PC-9 (cell line): ENCODE measurements around the gene PCLO. TPM values are rescaled to one million over a fixed set of nuclear protein-coding genes. Genes with fewer than 3 reads are reported as not detected.

Experiments used
- BruUV-seq: library from RNA; stranded (reverse); fragments of 400-500 nt; replicated peaks from 2 replicates; lab custom pipeline; 2021; lab: Mats Ljungman, UMichigan
- CTCF ChIA-PET: fragments of 300-600 bp; sonication (Branson Sonifier 250); formaldehyde crosslinking; loops from one replicate; lab custom pipeline; 2022; ENCODE audit warnings: antibody characterized with exemption; lab: Charles Lee
- POLR2A ChIA-PET: fragments of 300-600 bp; sonication (Branson Sonifier 250); formaldehyde crosslinking; loops from one replicate; lab custom pipeline; 2022; ENCODE audit warnings: antibody characterized with exemption; ENCODE audit not compliant: unreplicated experiment; lab: Charles Lee
- DNase-seq, 2 experiments: peaks; one replicate each; pipeline versions ENCODE4 v3.0.0 to v3.0.0-alpha.2; 2015 to 2022; ENCODE audit warnings: mixed read lengths in 1 of 2
- H2AFZ ChIP-seq: fragments of 200-600 bp; sonication (generic); 2 replicates; pipeline ENCODE4 v1.8.1; 2017; ENCODE audit warnings: antibody characterized with exemption
- H3F3A ChIP-seq: fragments of 200-600 bp; sonication (generic); 2 replicates; pipeline ENCODE4 v1.8.1; 2017; ENCODE audit warnings: antibody characterized with exemption, mild to moderate bottlenecking, low read depth; ENCODE audit not compliant: insufficient read depth
- H3K27ac ChIP-seq: fragments of 200-600 bp; sonication (generic); 2 replicates; pipeline ENCODE4 v1.6.1; 2016; ENCODE audit warnings: mixed run types
- H3K27me3 ChIP-seq: fragments of 200-600 bp; sonication (generic); 2 replicates; pipeline ENCODE4 v1.6.1; 2016; ENCODE audit warnings: low read depth, mixed run types; ENCODE audit not compliant: insufficient read depth
- H3K36me3 ChIP-seq: fragments of 200-600 bp; sonication (generic); 2 replicates; pipeline ENCODE4 v1.6.1; 2016; ENCODE audit warnings: low read depth, mixed run types
- H3K4me1 ChIP-seq: fragments of 200-600 bp; sonication (generic); replicated peaks from 2 replicates; pipeline ENCODE4 v1.6.1; 2016; ENCODE audit warnings: mixed run types; ENCODE audit not compliant: insufficient read depth
- H3K4me2 ChIP-seq: fragments of 200-600 bp; sonication (generic); 2 replicates; pipeline ENCODE4 v1.6.1; 2017; ENCODE audit warnings: mixed run types
- H3K4me3 ChIP-seq: fragments of 200-600 bp; sonication (generic); 2 replicates; pipeline ENCODE4 v1.6.1; 2016; ENCODE audit warnings: mixed run types
- H3K79me2 ChIP-seq: fragments of 200-600 bp; sonication (generic); 2 replicates; pipeline ENCODE4 v1.6.1; 2017; ENCODE audit warnings: low read depth, mixed run types
- H3K9me2 ChIP-seq: fragments of 200-600 bp; sonication (generic); 2 replicates; pipeline ENCODE4 v1.8.1; 2017; ENCODE audit warnings: mild to moderate bottlenecking; ENCODE audit not compliant: insufficient read depth
- H3K9me3 ChIP-seq: fragments of 200-600 bp; sonication (generic); 2 replicates; pipeline ENCODE4 v1.8.1; 2016; ENCODE audit warnings: low read depth; ENCODE audit not compliant: insufficient read depth
- H4K20me1 ChIP-seq: fragments of 200-600 bp; sonication (generic); 2 replicates; pipeline ENCODE4 v1.8.1; 2017; ENCODE audit not compliant: insufficient read depth
- CTCF ChIP-seq: fragments of 200-600 bp; sonication (generic); conservative IDR thresholded peaks from 2 replicates; pipeline ENCODE4 v1.6.1; 2017; ENCODE audit warnings: mixed run types, antibody characterized with exemption, mild to moderate bottlenecking, moderate library complexity
- EZH2 ChIP-seq: fragments of 200-600 bp; sonication (generic); IDR thresholded peaks from 2 replicates; pipeline ENCODE4 v1.8.0; 2017; ENCODE audit warnings: antibody characterized with exemption, low read depth
- intact Hi-C: fragments of 100-400 bp; cut with micrococcal nuclease; formaldehyde crosslinking; loops from one replicate; pipeline ENCODE4 v1.10.0; 2022; ENCODE audit not compliant: unreplicated experiment
- total RNA-seq: library from RNA; stranded (reverse); gene quantifications from 2 replicates; pipeline ENCODE4 v1.2.3, GENCODE V29; 2021

The PCLO gene
- total RNA-seq, 1 experiment from 2014 or later = 4.0 TPM

- no peak overlapping the region for H3K27ac ChIP-seq
- H3K4me1 ChIP-seq = no peaks in the 10 kb centered on the region
- no peak overlapping the region for H2AFZ ChIP-seq
- ChIA-PET CTCF (no interaction called here), POLR2A (no interaction called here)
- intact Hi-C loops = no loop called here
- H3K9me2 ChIP-seq = peaks cover 4% of the 10 kb centered on the region; the same call in 1 of the 2 replicates
- H4K20me1 ChIP-seq = no peaks in the 10 kb centered on the region
- no TSS peak for BruUV-seq
- H3K4me3 ChIP-seq = no peak overlapping the region
- no peaks in the 10 kb centered on the region for H3K79me2 ChIP-seq
- H3F3A ChIP-seq = no peaks in the 10 kb centered on the region
- H3K27me3 ChIP-seq = no peaks in the 10 kb centered on the region
- no peak overlapping the region for H3K4me2 ChIP-seq
- TF ChIP-seq EZH2 (no peak), CTCF (no peak)
- H3K9me3 ChIP-seq = no peaks in the 10 kb centered on the region; the same call in 1 of the 2 replicates
- DNase-seq = no peak
- no peaks in the 10 kb centered on the region for H3K36me3 ChIP-seq
Measured at GRCh38 chr7:82932516-82932915, 230.2 kb downstream of the PCLO start.

DNA sequence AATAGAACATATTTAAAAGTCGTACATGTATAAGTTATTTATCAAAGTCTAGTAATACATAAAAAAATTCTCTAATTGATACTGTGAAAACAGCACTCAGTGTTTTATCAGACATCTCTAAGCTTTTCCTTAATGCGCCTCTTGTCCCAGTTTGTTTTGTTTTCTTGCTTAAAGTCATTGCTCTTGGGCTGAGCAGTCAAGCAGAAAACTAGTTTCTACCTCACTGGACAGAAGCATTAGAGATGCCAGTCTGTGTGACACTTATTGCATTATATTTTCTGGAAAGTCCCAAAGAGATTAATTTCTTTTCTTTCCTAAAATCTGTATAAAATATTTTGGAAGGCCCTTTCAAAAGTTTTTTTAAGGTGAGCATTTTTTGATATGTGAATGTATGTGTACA, 236.2 kb downstream of the PCLO start:
- TF ChIP-seq EZH2 (no peak), CTCF (no peak)
- ChIA-PET POLR2A (no interaction called here), CTCF (no interaction called here)
- BruUV-seq = no TSS peak
- no peak for DNase-seq
- H3K9me3 ChIP-seq = no peaks in the 10 kb centered on the region
- no peak overlapping the region for H2AFZ ChIP-seq
- H3K9me2 ChIP-seq = no peaks in the 10 kb centered on the region
- H4K20me1 ChIP-seq = no peaks in the 10 kb centered on the region
- H3K4me2 ChIP-seq = no peak overlapping the region
- H3K36me3 ChIP-seq = no peaks in the 10 kb centered on the region
- H3F3A ChIP-seq = no peaks in the 10 kb centered on the region
- H3K27ac ChIP-seq = no peak overlapping the region
- no peak overlapping the region for H3K4me3 ChIP-seq
- intact Hi-C loops = no loop called here
- no peaks in the 10 kb centered on the region for H3K27me3 ChIP-seq
- no peaks in the 10 kb centered on the region for H3K4me1 ChIP-seq
- no peaks in the 10 kb centered on the region for H3K79me2 ChIP-seq

DNA sequence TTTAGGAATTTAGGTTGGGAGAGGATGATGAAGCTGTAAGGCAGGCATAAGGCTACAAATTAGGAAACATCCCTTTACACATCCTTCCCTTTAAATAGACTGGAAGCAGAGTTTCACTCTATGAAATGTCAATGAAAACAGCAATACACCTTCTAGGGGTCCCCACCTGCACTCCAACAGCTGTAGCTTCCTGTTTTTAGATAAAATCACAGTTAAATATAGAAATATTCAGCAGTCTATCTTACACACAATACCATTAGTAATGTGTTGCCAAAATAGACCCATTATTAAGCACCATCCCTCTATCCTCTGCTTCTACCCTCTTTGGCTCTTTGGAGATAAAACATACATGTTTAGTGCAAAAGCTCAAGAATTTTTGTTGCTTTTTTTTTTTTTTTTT, 237.4 kb downstream of the PCLO start:
- no peak for DNase-seq
- no peak overlapping the region for H3K4me3 ChIP-seq
- no peak overlapping the region for H3K4me2 ChIP-seq
- no peaks in the 10 kb centered on the region for H3K4me1 ChIP-seq
- TF ChIP-seq EZH2 (no peak), CTCF (no peak)
- H3K79me2 ChIP-seq = no peaks in the 10 kb centered on the region
- H3K9me3 ChIP-seq = no peaks in the 10 kb centered on the region
- no peak overlapping the region for H3K27ac ChIP-seq
- CTCF ChIA-PET = no interaction called here
- intact Hi-C loops = no loop called here
- no peaks in the 10 kb centered on the region for H4K20me1 ChIP-seq
- POLR2A ChIA-PET = no interaction called here
- no TSS peak for BruUV-seq
- no peaks in the 10 kb centered on the region for H3K9me2 ChIP-seq
- no peak overlapping the region for H2AFZ ChIP-seq
- no peaks in the 10 kb centered on the region for H3K36me3 ChIP-seq
- H3F3A ChIP-seq = no peaks in the 10 kb centered on the region
- no peaks in the 10 kb centered on the region for H3K27me3 ChIP-seq
